Vagina (tissue), 2 donors: ENCODE data around the gene ECHS1.

Experiments
- POLR2A ChIP-seq, 2 donors: fragments of 450-650 bp; IDR thresholded peaks; one replicate each; pipeline ENCODE4 v1.6.1; 2017; ENCODE audit warnings: antibody characterized with exemption in 2 of 2, mild to moderate bottlenecking in 2 of 2, moderate library complexity in 2 of 2
- POLR2AphosphoS5 ChIP-seq, 2 donors: sonication (generic); formaldehyde crosslinking; IDR thresholded peaks; one replicate each; pipeline ENCODE4 v1.9.0; 2017; ENCODE audit warnings: antibody characterized with exemption in 2 of 2, mild to moderate bottlenecking in 2 of 2, low read depth in 1 of 2; ENCODE audit not compliant: insufficient read depth in 1 of 2
- TF ChIP-seq, protein P1 (sequence below), 3 experiments: fragments of 450-650 bp in 2 of 3; fragments of 200-600 bp in 1 of 3; sonication (generic) in 1 of 3; IDR thresholded peaks; one replicate each; pipeline ENCODE4 v1.5.1; 2017 to 2019; ENCODE audit warnings: antibody characterized with exemption in 3 of 3, mild to moderate bottlenecking in 2 of 3, moderate library complexity in 2 of 3

DNA sequence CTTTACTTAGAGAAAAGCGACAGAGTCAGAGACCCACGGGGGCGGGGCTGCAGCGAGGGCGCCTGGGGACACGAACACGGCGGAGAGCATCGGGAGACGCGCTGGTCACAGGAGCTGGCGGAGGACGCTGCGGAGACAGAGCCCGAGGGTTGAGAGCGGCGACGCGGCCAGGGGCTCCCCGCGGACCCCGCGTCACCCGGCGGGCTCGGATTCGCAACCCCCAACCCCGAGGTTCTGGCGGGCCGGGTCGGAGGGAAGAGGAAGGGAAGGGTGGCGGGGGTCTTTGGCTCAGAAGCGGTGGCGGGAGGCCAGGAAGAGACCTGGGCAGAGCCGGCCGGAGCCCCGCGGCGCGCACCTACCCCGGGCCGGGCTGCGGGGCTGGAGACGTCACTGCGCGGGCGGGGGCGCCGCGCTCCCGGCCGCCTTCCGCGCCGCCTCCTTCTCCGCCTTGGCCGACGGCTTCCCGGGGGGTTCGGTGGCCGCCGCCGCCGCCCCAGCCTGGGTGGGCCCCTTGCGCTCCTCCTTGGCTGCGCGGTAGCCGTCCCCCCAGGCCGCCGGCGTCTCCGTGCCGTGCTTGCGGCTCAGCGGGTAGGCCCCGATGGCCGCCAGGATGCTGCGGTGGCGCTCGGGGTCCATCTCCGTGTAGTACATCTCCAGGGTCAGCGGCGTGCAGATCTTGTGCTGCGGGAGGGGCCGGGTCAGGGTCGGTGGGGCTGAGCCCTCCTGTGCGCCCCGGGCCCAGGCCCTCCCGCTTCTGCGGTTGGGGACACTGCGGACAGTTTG, 47.5 kb downstream of the ECHS1 start:
- TF ChIP-seq POLR2AphosphoS5 (IDR thresholded peaks at IDR 0.05; ENCODE audit: insufficient read depth in 1 of 2, low read depth in 1 of 2): no peak
- TF ChIP-seq, protein P1, sequence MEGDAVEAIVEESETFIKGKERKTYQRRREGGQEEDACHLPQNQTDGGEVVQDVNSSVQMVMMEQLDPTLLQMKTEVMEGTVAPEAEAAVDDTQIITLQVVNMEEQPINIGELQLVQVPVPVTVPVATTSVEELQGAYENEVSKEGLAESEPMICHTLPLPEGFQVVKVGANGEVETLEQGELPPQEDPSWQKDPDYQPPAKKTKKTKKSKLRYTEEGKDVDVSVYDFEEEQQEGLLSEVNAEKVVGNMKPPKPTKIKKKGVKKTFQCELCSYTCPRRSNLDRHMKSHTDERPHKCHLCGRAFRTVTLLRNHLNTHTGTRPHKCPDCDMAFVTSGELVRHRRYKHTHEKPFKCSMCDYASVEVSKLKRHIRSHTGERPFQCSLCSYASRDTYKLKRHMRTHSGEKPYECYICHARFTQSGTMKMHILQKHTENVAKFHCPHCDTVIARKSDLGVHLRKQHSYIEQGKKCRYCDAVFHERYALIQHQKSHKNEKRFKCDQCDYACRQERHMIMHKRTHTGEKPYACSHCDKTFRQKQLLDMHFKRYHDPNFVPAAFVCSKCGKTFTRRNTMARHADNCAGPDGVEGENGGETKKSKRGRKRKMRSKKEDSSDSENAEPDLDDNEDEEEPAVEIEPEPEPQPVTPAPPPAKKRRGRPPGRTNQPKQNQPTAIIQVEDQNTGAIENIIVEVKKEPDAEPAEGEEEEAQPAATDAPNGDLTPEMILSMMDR (IDR thresholded peaks at IDR 0.05): no peak
- TF ChIP-seq POLR2A (IDR thresholded peaks at IDR 0.05): no peak
